SU-DHL-6 (cell line): ENCODE results near the gene MPI.

Experiments
- H2AFZ ChIP-seq: fragments of 200-600 bp; sonication (generic); 2 replicates; pipeline ENCODE4 v1.6.1; 2014; ENCODE audit warnings: low read depth, mild to moderate bottlenecking, moderate library complexity, mixed read lengths, antibody characterized with exemption, low read length; ENCODE audit not compliant: severe bottlenecking
- H3F3A ChIP-seq: fragments of 200-600 bp; shearing (Covaris generic); 2 replicates; pipeline ENCODE4 v1.6.0; 2016; ENCODE audit warnings: antibody characterized with exemption, mild to moderate bottlenecking; ENCODE audit not compliant: insufficient read depth
- H3K27ac ChIP-seq: fragments of 200-600 bp; sonication (generic); 2 replicates; pipeline ENCODE4 v1.5.1; 2016; ENCODE audit warnings: low read depth, mild to moderate bottlenecking, low read length, moderate library complexity, mixed read lengths
- H3K27me3 ChIP-seq: fragments of 200-600 bp; sonication (generic), shearing (Covaris generic); 2 replicates; pipeline ENCODE4 v1.6.0; 2014; ENCODE audit warnings: mild to moderate bottlenecking, low read length
- H3K36me3 ChIP-seq: fragments of 200-600 bp; sonication (generic); 2 replicates; pipeline ENCODE4 v1.6.1; 2014; ENCODE audit warnings: mild to moderate bottlenecking, low read length, mixed read lengths
- H3K4me2 ChIP-seq: fragments of 300-600, 200-600 bp; shearing (Covaris generic), sonication (generic); 2 replicates; pipeline ENCODE4 v1.6.0; 2014; ENCODE audit warnings: low read length, low read depth, mild to moderate bottlenecking; ENCODE audit not compliant: poor library complexity, severe bottlenecking
- H3K4me3 ChIP-seq: fragments of 200-600 bp; sonication (generic); 2 replicates; pipeline ENCODE4 v1.5.1; 2014; ENCODE audit warnings: antibody characterized with exemption, low read length, mild to moderate bottlenecking, mixed read lengths; ENCODE audit not compliant: insufficient read depth, poor library complexity, severe bottlenecking
- H3K79me2 ChIP-seq: fragments of 200-600 bp; sonication (generic); 2 replicates; pipeline ENCODE4 v1.6.1; 2014; ENCODE audit warnings: mild to moderate bottlenecking, low read length, moderate library complexity; ENCODE audit not compliant: insufficient read depth
- H3K9ac ChIP-seq: fragments of 200-600 bp; sonication (generic); 2 replicates; pipeline ENCODE4 v1.7.0; 2014; ENCODE audit warnings: mild to moderate bottlenecking, low read length
- H3K9me2 ChIP-seq: fragments of 200-600 bp; sonication (generic); replicated peaks from 2 replicates; pipeline ENCODE4 v1.6.1; 2014; ENCODE audit warnings: low read length; ENCODE audit not compliant: insufficient read depth
- H3K9me3 ChIP-seq: fragments of 200-600 bp; sonication (generic); 2 replicates; pipeline ENCODE4 v1.6.1; 2014; ENCODE audit warnings: low read length, mixed read lengths; ENCODE audit not compliant: insufficient read depth
- H4K20me1 ChIP-seq: fragments of 200-600 bp; sonication (generic); 2 replicates; pipeline ENCODE4 v1.6.1; 2014; ENCODE audit warnings: low read depth, mild to moderate bottlenecking, antibody characterized with exemption, low read length, moderate library complexity, mixed read lengths
- CTCF ChIP-seq: fragments of 200-600 bp; sonication (generic); IDR thresholded peaks from one replicate; pipeline ENCODE4 v1.5.1; 2017; ENCODE audit warnings: antibody characterized with exemption, mild to moderate bottlenecking, low read length, moderate library complexity; ENCODE audit not compliant: insufficient read depth, poor library complexity, severe bottlenecking
- EZH2phosphoT487 ChIP-seq: fragments of 200-600 bp; sonication (generic), shearing (Covaris generic); conservative IDR thresholded peaks from 2 replicates; pipeline ENCODE4 v1.6.1; 2018; ENCODE audit warnings: mild to moderate bottlenecking, antibody characterized with exemption, low read length, moderate library complexity, mixed read lengths

The MPI gene

GRCh38 chr15:74888716-74889115 lies 1.1 kb upstream of the MPI start:
- peaks cover 4% of the 10 kb centered on the region; the same call in 1 of the 2 replicates for H3K79me2 ChIP-seq
- H3F3A ChIP-seq: no peaks in the 10 kb centered on the region
- no peaks in the 10 kb centered on the region for H4K20me1 ChIP-seq
- no peaks in the 10 kb centered on the region for H3K9me2 ChIP-seq
- no peak overlapping the region for H2AFZ ChIP-seq
- H3K4me3 ChIP-seq: no peak overlapping the region
- no peaks in the 10 kb centered on the region for H3K27me3 ChIP-seq
- peak overlapping the region; percentile 75 for H3K9ac ChIP-seq
- no peak overlapping the region for H3K27ac ChIP-seq
- peak overlapping the region; percentile 79 for H3K4me2 ChIP-seq
- H3K36me3 ChIP-seq: no peaks in the 10 kb centered on the region
- TF ChIP-seq CTCF: no peak
- TF ChIP-seq EZH2phosphoT487: no peak
- H3K9me3 ChIP-seq: no peaks in the 10 kb centered on the region

- Histone ChIP-seq H3K27me3 (no peaks in the 10 kb centered on the region), H3K9me2 (no peaks in the 10 kb centered on the region), H3K9me3 (no peaks in the 10 kb centered on the region), H3F3A (no peaks in the 10 kb centered on the region), H3K79me2 (peaks cover 4% of the 10 kb centered on the region; the same call in 1 of the 2 replicates), H2AFZ (peak overlapping the region; percentile 88), H3K4me2 (peak overlapping the region; percentile 79), H3K36me3 (no peaks in the 10 kb centered on the region), H3K4me3 (peak overlapping the region; percentile 73), H3K9ac (peak overlapping the region; percentile 75), H3K27ac (no peak overlapping the region; the same call in 1 of the 2 replicates), H4K20me1 (no peaks in the 10 kb centered on the region)
- no peak for TF ChIP-seq EZH2phosphoT487
- no peak for TF ChIP-seq CTCF
Observed at GRCh38 chr15:74889390-74889882, 406 bp upstream of the MPI start.

- no peaks in the 10 kb centered on the region for H3K9me3 ChIP-seq
Observed at GRCh38 chr15:74890665-74890960, 771 bp downstream of the MPI start.

More at GRCh38 chr15:74890665-74890960, 771 bp downstream of the MPI start:
- H3K9ac ChIP-seq: peak overlapping the region; percentile 75
- peaks cover 4% of the 10 kb centered on the region; the same call in 1 of the 2 replicates for H3K79me2 ChIP-seq
- H3K9me2 ChIP-seq: no peaks in the 10 kb centered on the region
- H3F3A ChIP-seq: no peaks in the 10 kb centered on the region
- no peak for TF ChIP-seq CTCF
- no peak for TF ChIP-seq EZH2phosphoT487
- no peak overlapping the region for H3K27ac ChIP-seq
- H3K4me3 ChIP-seq: peak overlapping the region; percentile 73
- H2AFZ ChIP-seq: peak overlapping the region; percentile 88
- no peaks in the 10 kb centered on the region for H3K27me3 ChIP-seq
- peak overlapping the region; percentile 79 for H3K4me2 ChIP-seq
- H4K20me1 ChIP-seq: no peaks in the 10 kb centered on the region
- no peaks in the 10 kb centered on the region for H3K36me3 ChIP-seq
